DOHH2 (cell line): ENCODE data around the gene ARHGEF12.

Experiments
- H3F3A ChIP-seq: fragments of 200-600 bp; sonication (generic), shearing (Covaris generic); 2 replicates; pipeline ENCODE4 v1.6.0; 2016; ENCODE audit warnings: antibody characterized with exemption, mild to moderate bottlenecking; ENCODE audit not compliant: control insufficient read depth, insufficient read depth
- H3K27ac ChIP-seq: fragments of 200-600 bp; sonication (generic); 2 replicates; pipeline ENCODE4 v1.5.1; 2014; ENCODE audit warnings: low read depth, mild to moderate bottlenecking, low read length, moderate library complexity
- H3K27me3 ChIP-seq: fragments of 200-600 bp; sonication (generic); 2 replicates; pipeline ENCODE4 v1.6.1; 2014; ENCODE audit warnings: mild to moderate bottlenecking, low read length, mixed read lengths; ENCODE audit not compliant: control insufficient read depth
- H3K36me3 ChIP-seq: fragments of 200-600 bp; sonication (generic); 2 replicates; pipeline ENCODE4 v1.6.1; 2014; ENCODE audit warnings: mild to moderate bottlenecking, low read length, moderate library complexity, mixed read lengths; ENCODE audit not compliant: control insufficient read depth
- H3K4me1 ChIP-seq: fragments of 200-600 bp; sonication (generic); 2 replicates; pipeline ENCODE4 v1.6.1; 2014; ENCODE audit warnings: mild to moderate bottlenecking, low read length, mixed read lengths; ENCODE audit not compliant: control insufficient read depth
- H3K4me2 ChIP-seq: fragments of 200-600 bp; sonication (generic); 2 replicates; pipeline ENCODE4 v1.6.0; 2014; ENCODE audit warnings: mild to moderate bottlenecking, low read length, moderate library complexity
- H3K4me3 ChIP-seq: fragments of 200-600 bp; sonication (generic); 2 replicates; pipeline ENCODE4 v1.5.1; 2014; ENCODE audit warnings: mild to moderate bottlenecking, low read length, mixed read lengths
- H3K79me2 ChIP-seq: fragments of 200-600 bp; sonication (generic); 2 replicates; pipeline ENCODE4 v1.6.1; 2014; ENCODE audit warnings: mild to moderate bottlenecking, low read length, mixed read lengths; ENCODE audit not compliant: control insufficient read depth
- H3K9me2 ChIP-seq: fragments of 200-600 bp; sonication (generic); replicated peaks from 2 replicates; pipeline ENCODE4 v1.6.1; 2014; ENCODE audit warnings: mild to moderate bottlenecking, low read length, mixed read lengths; ENCODE audit not compliant: control insufficient read depth
- H3K9me3 ChIP-seq: fragments of 200-600 bp; sonication (generic); 2 replicates; pipeline ENCODE4 v1.6.1; 2014; ENCODE audit warnings: antibody characterized with exemption, low read length, mixed read lengths; ENCODE audit not compliant: control insufficient read depth, insufficient read depth
- H4K20me1 ChIP-seq: fragments of 200-600 bp; sonication (generic); 2 replicates; pipeline ENCODE4 v1.6.0; 2014; ENCODE audit warnings: low read depth, mild to moderate bottlenecking, antibody characterized with exemption, low read length, moderate library complexity; ENCODE audit not compliant: control insufficient read depth, insufficient read depth
- CTCF ChIP-seq: fragments of 200-600 bp; sonication (generic); IDR thresholded peaks from one replicate; pipeline ENCODE4 v1.5.1; 2014; ENCODE audit warnings: antibody characterized with exemption, mild to moderate bottlenecking, low read depth, low read length; ENCODE audit not compliant: poor library complexity, severe bottlenecking
- EZH2phosphoT487 ChIP-seq: fragments of 200-600 bp; sonication (generic); IDR thresholded peaks from 2 replicates; pipeline ENCODE4 v1.6.1; 2017; ENCODE audit warnings: borderline replicate concordance, mild to moderate bottlenecking, antibody characterized with exemption, low read length, moderate library complexity, mixed read lengths

The ARHGEF12 gene

GRCh38 chr11:120378474-120378873 lies 42.3 kb downstream of the ARHGEF12 start:
- no peak for TF ChIP-seq EZH2phosphoT487
- TF ChIP-seq CTCF = no peak
- no peak overlapping the region for H3K4me2 ChIP-seq
- H3K36me3 ChIP-seq = no peaks in the 10 kb centered on the region
- no peaks in the 10 kb centered on the region for H3F3A ChIP-seq
- H3K27ac ChIP-seq = no peak overlapping the region
- no peaks in the 10 kb centered on the region; the same call in 1 of the 2 replicates for H4K20me1 ChIP-seq
- no peak overlapping the region for H3K4me3 ChIP-seq
- H3K9me2 ChIP-seq = no peaks in the 10 kb centered on the region
- H3K27me3 ChIP-seq = no peaks in the 10 kb centered on the region
- no peaks in the 10 kb centered on the region for H3K9me3 ChIP-seq
- no peaks in the 10 kb centered on the region for H3K4me1 ChIP-seq
- H3K79me2 ChIP-seq = peaks cover 33% of the 10 kb centered on the region

- Histone ChIP-seq H3K9me2 (no peaks in the 10 kb centered on the region), H3K4me1 (no peaks in the 10 kb centered on the region), H4K20me1 (peaks cover 4% of the 10 kb centered on the region; the same call in 1 of the 2 replicates), H3K9me3 (no peaks in the 10 kb centered on the region), H3F3A (no peaks in the 10 kb centered on the region), H3K36me3 (no peaks in the 10 kb centered on the region), H3K4me3 (no peak overlapping the region), H3K27me3 (peaks cover 3% of the 10 kb centered on the region; the same call in 1 of the 2 replicates), H3K4me2 (no peak overlapping the region), H3K27ac (no peak overlapping the region), H3K79me2 (peaks cover 45% of the 10 kb centered on the region)
- TF ChIP-seq EZH2phosphoT487 (no peak), CTCF (no peak)
These were observed 45.2 kb downstream of the ARHGEF12 start for GRCh38 chr11:120381401-120381800.

- Histone ChIP-seq H3F3A (no peaks in the 10 kb centered on the region), H3K4me2 (no peak overlapping the region), H3K27me3 (peaks cover 6% of the 10 kb centered on the region; the same call in 1 of the 2 replicates), H3K9me2 (no peaks in the 10 kb centered on the region), H3K36me3 (no peaks in the 10 kb centered on the region), H3K4me1 (no peaks in the 10 kb centered on the region), H4K20me1 (peaks cover 4% of the 10 kb centered on the region; the same call in 1 of the 2 replicates), H3K79me2 (peaks cover 45% of the 10 kb centered on the region), H3K4me3 (no peak overlapping the region), H3K9me3 (no peaks in the 10 kb centered on the region), H3K27ac (no peak overlapping the region)
- TF ChIP-seq EZH2phosphoT487 (no peak), CTCF (no peak)
These were observed 47.4 kb downstream of the ARHGEF12 start for GRCh38 chr11:120383518-120384155.
